ENCODE data around the gene INSR.
"Not testable (repeated sequence)": the region's sequence is repeated elsewhere in the genome, so short reads cannot be mapped to it uniquely, and the experiment has no call there.

GRCh38 chr19:7209597-7210325 is 84.5 kb downstream of the INSR start:
- TF ChIP-seq NFRKB (IDR thresholded peaks at IDR 0.05); ARNT (IDR thresholded peaks at IDR 0.05); ELF4 (IDR thresholded peaks at IDR 0.05); HDGF (IDR thresholded peaks at IDR 0.05; ENCODE audit: borderline replicate concordance); PKNOX1 (IDR thresholded peaks at IDR 0.05); SP1 (IDR thresholded peaks at IDR 0.05): not testable (repeated sequence)
